ENCODE data around the gene AHSP. TPM values are rescaled to one million over a fixed set of nuclear protein-coding genes. Genes with fewer than 3 reads are reported as not detected.

Gene AHSP
- total RNA-seq, 2 experiments from 2014 or later, result not detected

DNA sequence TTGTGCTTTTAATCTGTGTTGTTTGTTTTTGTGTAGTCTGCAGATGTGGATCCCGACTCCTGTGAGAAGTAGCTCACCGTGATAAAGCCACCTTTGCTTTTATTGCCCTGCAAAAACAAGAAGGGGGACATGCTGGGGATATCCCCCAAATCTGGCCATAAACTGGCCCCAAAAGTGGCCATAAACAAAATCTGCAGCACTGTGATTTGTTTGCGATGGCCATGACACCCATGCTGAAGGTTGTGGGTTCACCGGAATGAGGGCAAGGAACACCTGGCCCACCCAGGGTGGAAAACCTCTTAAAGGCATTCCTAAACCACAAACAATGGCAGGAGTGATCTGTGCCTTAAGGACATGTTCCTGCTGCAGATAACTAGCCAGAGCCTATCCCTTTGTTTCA, 15.1 kb downstream of the AHSP start:
- Histone ChIP-seq H3K36me3 (ENCODE audit: insufficient read depth, low read length) (no peaks in the 10 kb centered on the region), H3K4me1 (ENCODE audit: insufficient read depth, low read length) (peaks cover under 1% of the 10 kb centered on the region), H3K27me3 (ENCODE audit: control insufficient read depth in 1 of 2, insufficient read depth in 2 of 2, low read length in 2 of 2) (peaks cover 9 to 19% of the 10 kb centered on the region in 2 experiments), H3K9me3 (ENCODE audit: control insufficient read depth in 1 of 2, insufficient read depth in 1 of 2, low read length in 2 of 2) (peaks cover 5 to 9% of the 10 kb centered on the region in 2 experiments), H3K4me3 (ENCODE audit: low read length) (no peak overlapping the region), H3K27ac (ENCODE audit: low read depth in 1 of 2, low read length in 2 of 2) (no peak overlapping the region)
- POLR2A ChIA-PET, result no interaction called here
- TF ChIP-seq, protein P1, sequence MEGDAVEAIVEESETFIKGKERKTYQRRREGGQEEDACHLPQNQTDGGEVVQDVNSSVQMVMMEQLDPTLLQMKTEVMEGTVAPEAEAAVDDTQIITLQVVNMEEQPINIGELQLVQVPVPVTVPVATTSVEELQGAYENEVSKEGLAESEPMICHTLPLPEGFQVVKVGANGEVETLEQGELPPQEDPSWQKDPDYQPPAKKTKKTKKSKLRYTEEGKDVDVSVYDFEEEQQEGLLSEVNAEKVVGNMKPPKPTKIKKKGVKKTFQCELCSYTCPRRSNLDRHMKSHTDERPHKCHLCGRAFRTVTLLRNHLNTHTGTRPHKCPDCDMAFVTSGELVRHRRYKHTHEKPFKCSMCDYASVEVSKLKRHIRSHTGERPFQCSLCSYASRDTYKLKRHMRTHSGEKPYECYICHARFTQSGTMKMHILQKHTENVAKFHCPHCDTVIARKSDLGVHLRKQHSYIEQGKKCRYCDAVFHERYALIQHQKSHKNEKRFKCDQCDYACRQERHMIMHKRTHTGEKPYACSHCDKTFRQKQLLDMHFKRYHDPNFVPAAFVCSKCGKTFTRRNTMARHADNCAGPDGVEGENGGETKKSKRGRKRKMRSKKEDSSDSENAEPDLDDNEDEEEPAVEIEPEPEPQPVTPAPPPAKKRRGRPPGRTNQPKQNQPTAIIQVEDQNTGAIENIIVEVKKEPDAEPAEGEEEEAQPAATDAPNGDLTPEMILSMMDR (IDR thresholded peaks at IDR 0.05), result no peak
- intact Hi-C loops (cut with DNase I, micrococcal nuclease), result no loop called here
- Mint-ChIP-seq H3K36me3 (ENCODE audit: low read depth) (no peaks in the 10 kb centered on the region), H3K9me3 (peaks cover 6% of the 10 kb centered on the region), H3K27me3 (peaks cover 32% of the 10 kb centered on the region), H3K4me3 (no peak overlapping the region), H3K27ac (no peak overlapping the region), H3K4me1 (ENCODE audit: low read depth) (no peaks in the 10 kb centered on the region)
- ATAC-seq (ENCODE audit: poor library complexity) (no peak), DNase-seq (no peak)
- CTCF ChIA-PET, result no interaction called here

- Mint-ChIP-seq H3K4me3 (no peak overlapping the region), H3K4me1 (ENCODE audit: low read depth) (no peaks in the 10 kb centered on the region), H3K27me3 (peaks cover 33% of the 10 kb centered on the region), H3K9me3 (no peaks in the 10 kb centered on the region), H3K27ac (no peak overlapping the region), H3K36me3 (ENCODE audit: low read depth) (no peaks in the 10 kb centered on the region)
- Histone ChIP-seq H3K27me3 (ENCODE audit: control insufficient read depth in 1 of 2, insufficient read depth in 2 of 2, low read length in 2 of 2) (peaks cover 0 to 6% of the 10 kb centered on the region in 2 experiments), H3K9me3 (ENCODE audit: control insufficient read depth in 1 of 2, insufficient read depth in 1 of 2, low read length in 2 of 2) (no peaks in the 10 kb centered on the region), H3K36me3 (ENCODE audit: insufficient read depth, low read length) (no peaks in the 10 kb centered on the region), H3K27ac (ENCODE audit: low read depth in 1 of 2, low read length in 2 of 2) (no peak overlapping the region), H3K4me1 (ENCODE audit: insufficient read depth, low read length) (no peaks in the 10 kb centered on the region), H3K4me3 (ENCODE audit: low read length) (no peak overlapping the region)
- TF ChIP-seq, protein P1 (IDR thresholded peaks at IDR 0.05), result no peak
- DNase-seq (no peak), ATAC-seq (ENCODE audit: poor library complexity) (no peak)
- ChIA-PET POLR2A (no interaction called here), CTCF (no interaction called here)
- intact Hi-C loops (cut with DNase I, micrococcal nuclease), result no loop called here
Measured at GRCh38 chr16:31561426-31562233, 33.9 kb downstream of the AHSP start.

DNA sequence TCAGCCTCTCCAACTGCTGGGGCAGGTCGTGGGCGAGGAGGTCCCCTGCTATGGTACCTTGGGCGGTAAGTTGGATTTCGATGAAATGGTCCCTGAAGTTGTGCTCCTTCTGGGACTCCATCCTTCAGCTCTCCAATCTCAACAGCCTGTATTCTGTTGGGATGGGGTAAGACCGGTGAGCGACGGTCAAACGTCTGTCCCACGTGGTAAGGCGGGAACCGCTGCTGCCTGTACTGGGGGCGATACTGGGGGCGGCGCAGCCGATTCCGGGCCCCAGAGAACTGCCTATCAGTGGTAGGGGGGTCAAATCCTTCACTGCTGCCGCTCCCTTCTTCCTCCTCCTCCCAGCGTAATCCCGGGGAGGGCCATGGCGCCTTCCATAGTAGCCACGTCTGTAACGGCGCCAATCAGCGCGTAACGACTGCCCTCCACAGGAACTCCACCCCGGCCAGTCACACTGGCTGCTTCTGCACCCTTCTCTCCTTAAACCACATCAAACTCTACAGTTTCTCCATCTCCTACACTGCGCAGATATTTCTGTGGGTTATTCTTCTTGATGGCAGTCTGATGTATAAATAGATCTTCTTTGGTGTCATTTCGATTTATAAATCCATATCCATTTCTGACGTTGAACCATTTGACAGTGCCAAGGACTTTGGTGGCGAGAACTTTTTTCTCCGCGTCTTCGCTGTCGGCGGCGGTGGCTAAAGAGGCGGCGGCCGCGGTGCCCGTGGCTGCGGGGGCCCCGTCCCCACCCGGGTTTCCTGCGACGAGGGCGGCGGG, 41.1 kb downstream of the AHSP start:
- peak overlapping the region; percentile 57 for H3K4me3 Mint-ChIP-seq
- TF ChIP-seq, protein P1 (IDR thresholded peaks at IDR 0.05), result no peak
- DNase-seq (peak in 1 of 14 experiments; percentile 4), ATAC-seq (ENCODE audit: poor library complexity) (no peak)
- Histone ChIP-seq H3K4me1 (ENCODE audit: insufficient read depth, low read length) (peaks cover 7% of the 10 kb centered on the region), H3K9me3 (ENCODE audit: control insufficient read depth in 1 of 2, insufficient read depth in 1 of 2, low read length in 2 of 2) (peaks cover 8 to 19% of the 10 kb centered on the region in 2 experiments), H3K36me3 (ENCODE audit: insufficient read depth, low read length) (no peaks in the 10 kb centered on the region), H3K27me3 (ENCODE audit: control insufficient read depth in 1 of 2, insufficient read depth in 2 of 2, low read length in 2 of 2) (peaks cover 26 to 35% of the 10 kb centered on the region in 2 experiments), H3K27ac (ENCODE audit: low read depth in 1 of 2, low read length in 2 of 2) (no peak overlapping the region), H3K4me3 (ENCODE audit: low read length) (no peak overlapping the region)
- intact Hi-C loops (cut with DNase I, micrococcal nuclease), result no loop called here
- peaks cover 5% of the 10 kb centered on the region for H3K4me1 Mint-ChIP-seq (ENCODE audit: low read depth)
- no peaks in the 10 kb centered on the region for H3K36me3 Mint-ChIP-seq (ENCODE audit: low read depth)
- H3K27me3 Mint-ChIP-seq, result peaks cover 86% of the 10 kb centered on the region
- CTCF ChIA-PET, result no interaction called here
- no peak overlapping the region for H3K27ac Mint-ChIP-seq
- POLR2A ChIA-PET, result no interaction called here
- H3K9me3 Mint-ChIP-seq, result peaks cover 8% of the 10 kb centered on the region

Data from CD4-positive, alpha-beta T cell (primary cell).